ENCODE results near the gene CD36. TPM values are rescaled to one million over a fixed set of nuclear protein-coding genes. Genes with fewer than 3 reads are reported as not detected.

Gene CD36
- total RNA-seq, 4 donors from 2014 or later, result 5.4 to 186 (median 12.1) TPM

DNA sequence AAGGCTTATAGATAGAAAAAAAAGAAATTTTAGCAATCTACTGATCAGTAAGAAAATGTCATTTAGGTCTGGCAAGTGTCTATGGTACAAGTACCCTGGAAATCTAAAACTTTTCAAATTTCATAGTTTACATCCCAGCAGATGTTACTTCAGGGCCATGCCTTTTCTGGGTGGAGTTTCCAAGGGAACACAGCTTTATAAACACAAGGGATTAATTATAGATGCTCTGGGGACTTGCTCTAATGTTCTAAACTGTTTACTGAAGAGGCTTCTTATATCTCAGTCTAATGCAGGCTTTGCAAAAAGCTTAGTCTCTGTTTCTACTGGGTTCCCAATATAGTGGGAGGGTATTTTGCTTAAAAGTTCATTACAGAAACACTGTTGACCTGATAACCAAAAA is 3.1 kb downstream of the CD36 start:
- Histone ChIP-seq H3K27ac (no peak overlapping the region), H3K9me3 (no peaks in the 10 kb centered on the region), H3K36me3 (no peaks in the 10 kb centered on the region), H3K4me1 (no peaks in the 10 kb centered on the region), H3K27me3 (no peaks in the 10 kb centered on the region), H3K4me3 (no peak overlapping the region)
- DNase-seq, result no peak
- TF ChIP-seq CTCF (IDR thresholded peaks at IDR 0.05) (no peak), POLR2A (IDR thresholded peaks at IDR 0.05) (no peak)
- intact Hi-C loops (cut with DNase I; ENCODE audit: low total_unique reads), result no loop called here

DNA sequence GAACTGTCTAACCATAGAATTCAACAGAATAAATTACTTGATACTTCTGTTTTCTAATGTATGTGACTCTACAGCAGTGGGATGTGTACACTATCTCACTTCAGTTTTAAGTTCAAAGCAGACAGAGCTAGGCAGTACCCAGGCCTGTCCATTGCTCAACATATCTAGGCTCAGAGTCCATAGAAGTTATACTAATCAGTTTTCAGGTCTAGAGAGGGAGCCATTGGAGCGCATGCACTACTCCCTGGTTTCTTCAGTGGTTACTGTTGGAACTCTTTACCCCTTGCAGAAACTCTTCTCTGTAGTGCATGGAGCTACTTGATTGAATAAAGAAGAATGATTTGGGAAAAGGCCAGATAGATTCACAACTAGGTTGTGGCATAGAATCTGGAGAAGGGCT is 4.4 kb downstream of the CD36 start:
- intact Hi-C loops (cut with DNase I; ENCODE audit: low total_unique reads), result no loop called here
- H3K9me3 ChIP-seq, result no peaks in the 10 kb centered on the region
- H3K27me3 ChIP-seq, result no peaks in the 10 kb centered on the region
- no peaks in the 10 kb centered on the region for H3K4me1 ChIP-seq
- no peak overlapping the region for H3K4me3 ChIP-seq
- DNase-seq, result no peak
- TF ChIP-seq CTCF (IDR thresholded peaks at IDR 0.05) (no peak), POLR2A (IDR thresholded peaks at IDR 0.05) (no peak)
- H3K27ac ChIP-seq, result no peak overlapping the region
- no peaks in the 10 kb centered on the region for H3K36me3 ChIP-seq

- intact Hi-C loops (cut with DNase I; ENCODE audit: low total_unique reads), result no loop called here
These were observed 5.0 kb downstream of the CD36 start for GRCh38 chr7:80643336-80643915.

GRCh38 chr7:80644054-80644453 is 5.6 kb downstream of the CD36 start:
- Histone ChIP-seq H3K27ac (no peak overlapping the region), H3K4me3 (no peak overlapping the region), H3K36me3 (no peaks in the 10 kb centered on the region), H3K9me3 (no peaks in the 10 kb centered on the region), H3K27me3 (no peaks in the 10 kb centered on the region), H3K4me1 (no peaks in the 10 kb centered on the region)
- intact Hi-C loops (cut with DNase I; ENCODE audit: low total_unique reads), result no loop called here
- no peak for TF ChIP-seq POLR2A (IDR thresholded peaks at IDR 0.05)
- TF ChIP-seq CTCF (IDR thresholded peaks at IDR 0.05), result no peak
- DNase-seq, result no peak

More at GRCh38 chr7:80643336-80643915, 5.0 kb downstream of the CD36 start:
- H3K27ac ChIP-seq, result no peak overlapping the region
- no peaks in the 10 kb centered on the region for H3K9me3 ChIP-seq
- no peaks in the 10 kb centered on the region for H3K27me3 ChIP-seq
- TF ChIP-seq POLR2A (IDR thresholded peaks at IDR 0.05), result no peak
- TF ChIP-seq CTCF (IDR thresholded peaks at IDR 0.05), result no peak
- no peaks in the 10 kb centered on the region for H3K4me1 ChIP-seq
- H3K36me3 ChIP-seq, result no peaks in the 10 kb centered on the region
- DNase-seq, result no peak
- H3K4me3 ChIP-seq, result no peak overlapping the region

GRCh38 chr7:80646083-80646865 is 7.8 kb downstream of the CD36 start:
- Histone ChIP-seq H3K4me1 (no peaks in the 10 kb centered on the region), H3K27me3 (no peaks in the 10 kb centered on the region), H3K36me3 (no peaks in the 10 kb centered on the region), H3K4me3 (no peak overlapping the region), H3K27ac (no peak overlapping the region), H3K9me3 (no peaks in the 10 kb centered on the region)
- no peak for TF ChIP-seq POLR2A (IDR thresholded peaks at IDR 0.05)
- intact Hi-C loops (cut with DNase I; ENCODE audit: low total_unique reads), result no loop called here
- no peak for DNase-seq

Measured in uterus (tissue), 4 donors.